ENCODE data around the gene BMP6. TPM values are rescaled to one million over a fixed set of nuclear protein-coding genes. Genes with fewer than 3 reads are reported as not detected.

Gene BMP6
- total and polyA plus RNA-seq, 2 of the 4 experiments (the other 2 are of a cell fraction) = 0.18 to 0.19 TPM

- Histone ChIP-seq H2BK20ac (ENCODE audit: low read depth, low read length) (no peak within 1 kb of the TSS; the same call in 1 of the 2 replicates), H4K20me1 (ENCODE audit: insufficient read depth, low read length) (peaks cover 30% of the 10 kb centered on the region), H4K5ac (ENCODE audit: low read depth, low read length) (peak within 1 kb of the TSS; percentile 84), H2BK120ac (ENCODE audit: low read depth, low read length) (peak within 1 kb of the TSS; percentile 89), H3K18ac (ENCODE audit: low read depth, low read length) (peak within 1 kb of the TSS; percentile 58; the same call in 1 of the 2 replicates), H3K27ac (ENCODE audit: insufficient read depth, low read length) (peak within 1 kb of the TSS; percentile 81), H2AK5ac (ENCODE audit: low read depth, low read length) (peak within 1 kb of the TSS; percentile 54), H3K4me3 (ENCODE audit: insufficient read depth, low read depth, low read length) (peak within 1 kb of the TSS; percentile 96), H4K8ac (ENCODE audit: low read depth in 2 of 2, low read length in 2 of 2) (peak within 1 kb of the TSS; percentile 84 to 92), H2AFZ (replicated peaks; ENCODE audit: low read length, poor library complexity) (peak within 1 kb of the TSS; percentile 96), H3K9me3 (ENCODE audit: control insufficient read depth, insufficient read depth, low read length) (no peaks in the 10 kb centered on the region), H2BK5ac (ENCODE audit: low read depth, low read length, poor library complexity, severe bottlenecking) (peak within 1 kb of the TSS; percentile 41), H2BK15ac (ENCODE audit: low read depth, low read length) (0 out of 3 replicates have a peak within 1 kb of the TSS, but pooled peaks have one; percentile 19), H3K9ac (ENCODE audit: low read depth, low read length) (peak within 1 kb of the TSS; percentile 90), H3K14ac (replicated peaks; ENCODE audit: low read depth, low read length) (peak within 1 kb of the TSS; percentile 97), H3K79me1 (ENCODE audit: low read depth in 1 of 2, low read length in 2 of 2) (peaks cover 4 to 27% of the 10 kb centered on the region in 2 experiments), H3K36me3 (ENCODE audit: control insufficient read depth, insufficient read depth, low read length) (peaks cover 6% of the 10 kb centered on the region), H4K91ac (ENCODE audit: insufficient read depth, low read depth, low read length) (peak within 1 kb of the TSS; percentile 57), H3K4me2 (ENCODE audit: low read depth, low read length) (peak within 1 kb of the TSS; percentile 93), H2AK9ac (replicated peaks; ENCODE audit: low read depth, low read length, poor library complexity) (peak within 1 kb of the TSS; percentile 84), H3K56ac (ENCODE audit: extremely low read depth, insufficient read depth, low read length) (peak within 1 kb of the TSS; percentile 56), H3K27me3 (ENCODE audit: control insufficient read depth, insufficient read depth, low read length) (peaks cover 29% of the 10 kb centered on the region), H3K4me1 (ENCODE audit: control insufficient read depth, insufficient read depth, low read length) (peaks cover 6% of the 10 kb centered on the region; the same call in 1 of the 2 replicates), H3K9me1 (ENCODE audit: insufficient read depth, low read length) (peaks cover 7% of the 10 kb centered on the region), H3K23ac (ENCODE audit: low read depth, low read length) (peak within 1 kb of the TSS; percentile 85), H3K4ac (ENCODE audit: low read depth, low read length) (peak within 1 kb of the TSS; percentile 92)
- DNase-seq (peak; percentile 62), ATAC-seq (ENCODE audit: low read depth) (peak; percentile 94)
- ChIA-PET CTCF (no interaction called here), POLR2A (ENCODE audit: unreplicated experiment) (no interaction called here)
- in situ Hi-C loops (cut with MboI; ENCODE audit: low sequenced_read_pairs) (no loop called here), dilution Hi-C loops (cut with HindIII; ENCODE audit: low sequenced_read_pairs, unreplicated experiment) (no loop called here), intact Hi-C loops (cut with micrococcal nuclease) (loop anchor here (1.0 to 5.0 kb wide), 3 partner anchors 67 to 148 kb away; no protein-coding TSS in a partner anchor)
- BruUV-seq (replicated peaks) = no TSS peak
- 5% methylated on average over 28 of the region's 75 CpGs; no CpG with 5 or more reads in 1 of the 2 experiments for WGBS, 2 experiments (ENCODE audit: extremely low coverage in 2 of 2, insufficient read length in 1 of 2)
- TF ChIP-seq MAZ (IDR thresholded peaks at IDR 0.05; ENCODE audit: borderline replicate concordance, low read depth, low read length) (peak; percentile 57; the same call in 1 of the 2 replicates), CTCF (conservative IDR thresholded peaks at IDR 0.05; ENCODE audit: low read depth, low read length) (no peak)
- TF ChIP-seq, protein P1, sequence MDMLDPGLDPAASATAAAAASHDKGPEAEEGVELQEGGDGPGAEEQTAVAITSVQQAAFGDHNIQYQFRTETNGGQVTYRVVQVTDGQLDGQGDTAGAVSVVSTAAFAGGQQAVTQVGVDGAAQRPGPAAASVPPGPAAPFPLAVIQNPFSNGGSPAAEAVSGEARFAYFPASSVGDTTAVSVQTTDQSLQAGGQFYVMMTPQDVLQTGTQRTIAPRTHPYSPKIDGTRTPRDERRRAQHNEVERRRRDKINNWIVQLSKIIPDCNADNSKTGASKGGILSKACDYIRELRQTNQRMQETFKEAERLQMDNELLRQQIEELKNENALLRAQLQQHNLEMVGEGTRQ (IDR thresholded peaks at IDR 0.05; ENCODE audit: low read depth, low read length) = no peak
Observed at GRCh38 chr6:7910654-7911344, 184.9 kb downstream of the BMP6 start, which contains the start of gene TXNDC5. Gene TXNDC5, minus strand, starts transcription at chr6:7910788. Its CDS starts 12 bp downstream, at chr6:7910776.
